Peyer's patch (tissue), 4 donors: Measurements from ENCODE around the gene IFITM2. TPM values are rescaled to one million over a fixed set of nuclear protein-coding genes. Genes with fewer than 3 reads are reported as not detected.

Experiments used
- DNase-seq, 3 donors: peaks; one replicate each; pipeline ENCODE4 v3.0.0-alpha.2; 2017 to 2019
- H3K27ac ChIP-seq, 4 donors: fragments of 200-600 bp; sonication (generic); one replicate each; pipeline ENCODE4 v1.5.1; 2016 to 2019
- H3K27me3 ChIP-seq, 2 donors: fragments of 200-600 bp; sonication (generic); one replicate each; pipeline ENCODE4 v1.5.1; 2019
- H3K36me3 ChIP-seq, 3 donors: fragments of 200-600 bp; sonication (generic); one replicate each; pipeline ENCODE4 v1.5.1; 2016 to 2019
- H3K4me1 ChIP-seq, 4 donors: fragments of 200-600 bp; sonication (generic); one replicate each; pipeline ENCODE4 v1.5.1; 2016 to 2019
- H3K4me3 ChIP-seq, 4 donors: fragments of 200-600 bp; sonication (generic); 1 replicate in 3 of 4; 2 replicates in 1 of 4; pipeline ENCODE4 v1.5.1; 2016 to 2019; ENCODE audit warnings: mild to moderate bottlenecking in 1 of 4
- H3K9me3 ChIP-seq, 4 donors: fragments of 200-600 bp; sonication (generic); one replicate each; pipeline ENCODE4 v1.5.1; 2016 to 2019; ENCODE audit warnings: mild to moderate bottlenecking in 1 of 4
- POLR2A ChIP-seq, 2 donors: fragments of 450-650 bp; IDR thresholded peaks; one replicate each; pipeline ENCODE4 v1.5.1; 2017; ENCODE audit warnings: antibody characterized with exemption in 2 of 2, mild to moderate bottlenecking in 2 of 2, moderate library complexity in 2 of 2
- total RNA-seq, 4 donors: library from RNA; depleted of rRNA; stranded (reverse); fragments of >200 nt; gene quantifications; one replicate each; pipeline ENCODE4 v1.1.0, GENCODE V29; 2016
- TF ChIP-seq, protein P1 (sequence below), 6 experiments: fragments of 450-650 bp in 4 of 6; fragments of 200-600 bp in 2 of 6; sonication (generic) in 1 of 6; IDR thresholded peaks; one replicate each; pipeline ENCODE4 v1.5.1; 2017 to 2019; ENCODE audit warnings: antibody characterized with exemption in 6 of 6, mild to moderate bottlenecking in 3 of 6, moderate library complexity in 1 of 6

Gene IFITM2
- total RNA-seq, 4 donors from 2014 or later: 15.6 to 98.2 (median 46.0) TPM

GRCh38 chr11:297051-297585, 10.5 kb upstream of the IFITM2 start:
- Histone ChIP-seq H3K27ac (peak overlapping the region in 2 of 4 donors; percentile 9 to 43), H3K4me1 (peaks cover 0 to 24% (median 5%) of the 10 kb centered on the region in 4 donors), H3K9me3 (no peaks in the 10 kb centered on the region), H3K36me3 (peaks cover 0 to 21% (median 0%) of the 10 kb centered on the region in 3 donors), H3K4me3 (no peak overlapping the region), H3K27me3 (peaks cover 0 to 9% of the 10 kb centered on the region in 2 donors)
- TF ChIP-seq POLR2A (IDR thresholded peaks at IDR 0.05): no peak
- TF ChIP-seq, protein P1, sequence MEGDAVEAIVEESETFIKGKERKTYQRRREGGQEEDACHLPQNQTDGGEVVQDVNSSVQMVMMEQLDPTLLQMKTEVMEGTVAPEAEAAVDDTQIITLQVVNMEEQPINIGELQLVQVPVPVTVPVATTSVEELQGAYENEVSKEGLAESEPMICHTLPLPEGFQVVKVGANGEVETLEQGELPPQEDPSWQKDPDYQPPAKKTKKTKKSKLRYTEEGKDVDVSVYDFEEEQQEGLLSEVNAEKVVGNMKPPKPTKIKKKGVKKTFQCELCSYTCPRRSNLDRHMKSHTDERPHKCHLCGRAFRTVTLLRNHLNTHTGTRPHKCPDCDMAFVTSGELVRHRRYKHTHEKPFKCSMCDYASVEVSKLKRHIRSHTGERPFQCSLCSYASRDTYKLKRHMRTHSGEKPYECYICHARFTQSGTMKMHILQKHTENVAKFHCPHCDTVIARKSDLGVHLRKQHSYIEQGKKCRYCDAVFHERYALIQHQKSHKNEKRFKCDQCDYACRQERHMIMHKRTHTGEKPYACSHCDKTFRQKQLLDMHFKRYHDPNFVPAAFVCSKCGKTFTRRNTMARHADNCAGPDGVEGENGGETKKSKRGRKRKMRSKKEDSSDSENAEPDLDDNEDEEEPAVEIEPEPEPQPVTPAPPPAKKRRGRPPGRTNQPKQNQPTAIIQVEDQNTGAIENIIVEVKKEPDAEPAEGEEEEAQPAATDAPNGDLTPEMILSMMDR (IDR thresholded peaks at IDR 0.05): no peak
- peak in 2 of 3 donors; percentile 50 to 52 for DNase-seq

- Histone ChIP-seq H3K4me1 (peaks cover 0 to 24% (median 5%) of the 10 kb centered on the region in 4 donors), H3K27me3 (peaks cover 0 to 9% of the 10 kb centered on the region in 2 donors), H3K36me3 (peaks cover 0 to 21% (median 0%) of the 10 kb centered on the region in 3 donors), H3K4me3 (no peak overlapping the region), H3K27ac (peak overlapping the region in 2 of 4 donors; percentile 36 to 43), H3K9me3 (no peaks in the 10 kb centered on the region)
- DNase-seq: peak; percentile 48 to 74 (median 55)
- TF ChIP-seq, protein P1 (IDR thresholded peaks at IDR 0.05): peak in 1 of 6 experiments; percentile 2
- no peak for TF ChIP-seq POLR2A (IDR thresholded peaks at IDR 0.05)
Observed at GRCh38 chr11:297586-298405, 9.8 kb upstream of the IFITM2 start.

GRCh38 chr11:298406-299065, 9.1 kb upstream of the IFITM2 start:
- Histone ChIP-seq H3K4me1 (peaks cover 0 to 24% (median 5%) of the 10 kb centered on the region in 4 donors), H3K4me3 (no peak overlapping the region), H3K9me3 (no peaks in the 10 kb centered on the region), H3K27me3 (peaks cover 0 to 9% of the 10 kb centered on the region in 2 donors), H3K36me3 (peaks cover 0 to 14% (median 0%) of the 10 kb centered on the region in 3 donors), H3K27ac (peak overlapping the region in 2 of 4 donors; percentile 36 to 43)
- DNase-seq: peak; percentile 43 to 62 (median 52)
- no peak for TF ChIP-seq POLR2A (IDR thresholded peaks at IDR 0.05)
- TF ChIP-seq, protein P1 (IDR thresholded peaks at IDR 0.05): no peak

- peaks cover 0 to 24% (median 5%) of the 10 kb centered on the region in 4 donors for H3K4me1 ChIP-seq
- peaks cover 0 to 9% of the 10 kb centered on the region in 2 donors for H3K27me3 ChIP-seq
- TF ChIP-seq POLR2A (IDR thresholded peaks at IDR 0.05): no peak
- TF ChIP-seq, protein P1 (IDR thresholded peaks at IDR 0.05): no peak
- H3K4me3 ChIP-seq: no peak within 1 kb of the TSS
- DNase-seq: peak in 1 of 3 donors; percentile 42
- no peaks in the 10 kb centered on the region for H3K9me3 ChIP-seq
- H3K27ac ChIP-seq: peak within 1 kb of the TSS in 2 of 4 donors; percentile 36 to 43
- H3K36me3 ChIP-seq: peaks cover 0 to 7% (median 0%) of the 10 kb centered on the region in 3 donors
Observed at GRCh38 chr11:299081-299891, 8.3 kb upstream of the IFITM2 start, which contains the start of gene IFITM5. TSS of gene IFITM5 (minus strand) at chr11:299526. CDS start at chr11:299490, 36 bp downstream.
